Activated gamma-delta T cell treated with Interleukin-2 at 50 U/mL for 16 hours (primary cell): Measurements from ENCODE around the gene HOXA3.

Source experiments
- DNase-seq: peaks from one replicate; pipeline ENCODE4 v3.0.0-alpha.2; 2020

The HOXA3 gene

GRCh38 chr7:27165089-27165995 is 13.0 kb upstream of the HOXA3 start, which contains the start of gene HOXA9:
TSS of gene HOXA9 (minus strand) at chr7:27165537. CDS start at chr7:27165457, 80 bp downstream.
- DNase-seq: no peak

- no peak for DNase-seq
These were observed 12.1 kb upstream of the HOXA3 start for GRCh38 chr7:27164367-27165088.

GRCh38 chr7:27164045-27164366 is 11.6 kb upstream of the HOXA3 start:
- DNase-seq: no peak

- no peak for DNase-seq
These were observed 11.1 kb upstream of the HOXA3 start for GRCh38 chr7:27163288-27164044.

GRCh38 chr7:27162561-27163287 is 10.3 kb upstream of the HOXA3 start:
- no peak for DNase-seq

- DNase-seq: no peak
These were observed 9.6 kb upstream of the HOXA3 start for GRCh38 chr7:27161721-27162560.

- no peak for DNase-seq
These were observed 8.9 kb upstream of the HOXA3 start for GRCh38 chr7:27161214-27161720.

GRCh38 chr7:27160546-27161213 is 8.3 kb upstream of the HOXA3 start:
- peak; percentile 86 for DNase-seq

GRCh38 chr7:27160145-27160545 is 7.8 kb upstream of the HOXA3 start:
- no peak for DNase-seq

- no peak for DNase-seq
These were observed 7.1 kb upstream of the HOXA3 start for GRCh38 chr7:27159266-27160144.

GRCh38 chr7:27158436-27159265 is 6.3 kb upstream of the HOXA3 start:
- no peak for DNase-seq

- no peak for DNase-seq
These were observed 5.5 kb upstream of the HOXA3 start for GRCh38 chr7:27157702-27158431.

- no peak for DNase-seq
These were observed 4.7 kb upstream of the HOXA3 start for GRCh38 chr7:27156916-27157701.

- DNase-seq: no peak
These were observed 4.1 kb upstream of the HOXA3 start, which contains the start of gene HOXA7 for GRCh38 chr7:27156508-27156898. TSS of gene HOXA7 (minus strand) at chr7:27156675. CDS start at chr7:27156545, 130 bp downstream.

- DNase-seq: no peak
These were observed 3.6 kb upstream of the HOXA3 start for GRCh38 chr7:27155816-27156507.
